HG03103 (cell line): ENCODE data around the gene SLC45A1.

ENCODE experiments used
- ATAC-seq: cut with Tn5 transposase; IDR thresholded peaks from one replicate; pipeline ENCODE4 v1.9.1; 2021; ENCODE audit warnings: low read depth; ENCODE audit not compliant: unreplicated experiment

Gene SLC45A1

GRCh38 chr1:8351693-8352470 lies 34.0 kb downstream of the SLC45A1 start:
- no peak for ATAC-seq

GRCh38 chr1:8352471-8352845 lies 34.5 kb downstream of the SLC45A1 start:
- ATAC-seq = no peak

- ATAC-seq = no peak
Measured at GRCh38 chr1:8352886-8353785, 35.2 kb downstream of the SLC45A1 start.

GRCh38 chr1:8354038-8354437 lies 36.1 kb downstream of the SLC45A1 start:
- no peak for ATAC-seq

- ATAC-seq = no peak
Measured at GRCh38 chr1:8355439-8356255, 37.7 kb downstream of the SLC45A1 start.

GRCh38 chr1:8356256-8357209 lies 38.6 kb downstream of the SLC45A1 start:
- no peak for ATAC-seq

GRCh38 chr1:8357329-8358101 lies 39.6 kb downstream of the SLC45A1 start:
- ATAC-seq = no peak

GRCh38 chr1:8358241-8358896 lies 40.5 kb downstream of the SLC45A1 start:
- no peak for ATAC-seq

GRCh38 chr1:8358897-8359616 lies 41.1 kb downstream of the SLC45A1 start:
- no peak for ATAC-seq

- ATAC-seq = no peak
Measured at GRCh38 chr1:8359617-8360481, 41.9 kb downstream of the SLC45A1 start.

- no peak for ATAC-seq
Measured at GRCh38 chr1:8360493-8361197, 42.7 kb downstream of the SLC45A1 start.

GRCh38 chr1:8361198-8361849 lies 43.4 kb downstream of the SLC45A1 start:
- ATAC-seq = no peak

- ATAC-seq = no peak
Measured at GRCh38 chr1:8362701-8363101, 44.8 kb downstream of the SLC45A1 start.

GRCh38 chr1:8363186-8363766 lies 45.4 kb downstream of the SLC45A1 start:
- no peak for ATAC-seq

- ATAC-seq = no peak
Measured at GRCh38 chr1:8363767-8364301, 45.9 kb downstream of the SLC45A1 start.
